Measurements from ENCODE around the gene MMP24. TPM values are rescaled to one million over a fixed set of nuclear protein-coding genes. Genes with fewer than 3 reads are reported as not detected.

The MMP24 gene
- total and polyA plus RNA-seq, 2 experiments from 2014 or later, result 2.0 to 27.3 TPM

- H3K27me3 Mint-ChIP-seq (ENCODE audit: insufficient read depth, low read depth, poor library complexity), result no peaks in the 10 kb centered on the region
- DNase-seq (ENCODE audit: low spot score), result peak; percentile 94
- Histone ChIP-seq H3K4me1 (ENCODE audit: insufficient read depth) (no peaks in the 10 kb centered on the region), H2AFZ (no peak overlapping the region), H3K9me2 (ENCODE audit: insufficient read depth) (no peaks in the 10 kb centered on the region), H3K4me2 (no peak overlapping the region), H3K27me3 (ENCODE audit: insufficient read depth) (no peaks in the 10 kb centered on the region), H3K27ac (ENCODE audit: low read depth) (no peak overlapping the region), H3K79me2 (replicated peaks; ENCODE audit: insufficient read depth) (no peaks in the 10 kb centered on the region), H3K36me3 (ENCODE audit: insufficient read depth) (no peaks in the 10 kb centered on the region), H3F3A (replicated peaks; ENCODE audit: low read depth) (no peaks in the 10 kb centered on the region), H3K4me3 (no peak overlapping the region), H4K20me1 (replicated peaks; ENCODE audit: insufficient read depth) (no peaks in the 10 kb centered on the region)
- H3K4me1 Mint-ChIP-seq, result no peaks in the 10 kb centered on the region
- H3K4me3 Mint-ChIP-seq, result no peak overlapping the region
- ATAC-seq, result peak; percentile 98
- no peak overlapping the region for H3K27ac Mint-ChIP-seq
- no peaks in the 10 kb centered on the region for H3K9me3 Mint-ChIP-seq
- H3K36me3 Mint-ChIP-seq (ENCODE audit: low read depth), result no peaks in the 10 kb centered on the region
- TF ChIP-seq STAT1 (IDR thresholded peaks at IDR 0.05; ENCODE audit: unreplicated experiment) (no peak), CTCF (conservative IDR thresholded peaks at IDR 0.05; ENCODE audit: low read depth in 2 of 2) (peak; percentile 93 to 94)
Observed at GRCh38 chr20:35207950-35208611, 18.4 kb upstream of the MMP24 start.

GRCh38 chr20:35215066-35215956 lies 11.2 kb upstream of the MMP24 start:
- H3K36me3 Mint-ChIP-seq (ENCODE audit: low read depth), result no peaks in the 10 kb centered on the region
- no peaks in the 10 kb centered on the region for H3K4me1 Mint-ChIP-seq
- Histone ChIP-seq H3K4me3 (no peak overlapping the region), H3F3A (replicated peaks; ENCODE audit: low read depth) (no peaks in the 10 kb centered on the region), H3K9me2 (ENCODE audit: insufficient read depth) (no peaks in the 10 kb centered on the region), H3K79me2 (replicated peaks; ENCODE audit: insufficient read depth) (no peaks in the 10 kb centered on the region), H2AFZ (peak overlapping the region; percentile 72; the same call in 1 of the 2 replicates), H3K4me1 (ENCODE audit: insufficient read depth) (no peaks in the 10 kb centered on the region), H3K27ac (ENCODE audit: low read depth) (0 out of 2 replicates have a peak overlapping the region, but pooled peaks have one; percentile 14), H3K4me2 (no peak overlapping the region), H3K27me3 (ENCODE audit: insufficient read depth) (no peaks in the 10 kb centered on the region), H3K36me3 (ENCODE audit: insufficient read depth) (no peaks in the 10 kb centered on the region), H4K20me1 (replicated peaks; ENCODE audit: insufficient read depth) (no peaks in the 10 kb centered on the region)
- DNase-seq (ENCODE audit: low spot score) (no peak), ATAC-seq (no peak)
- peaks cover 10% of the 10 kb centered on the region for H3K27me3 Mint-ChIP-seq (ENCODE audit: insufficient read depth, low read depth, poor library complexity)
- H3K27ac Mint-ChIP-seq, result no peak overlapping the region
- no peaks in the 10 kb centered on the region; the same call in 2 of the 3 replicates for H3K9me3 Mint-ChIP-seq
- TF ChIP-seq POLR2AphosphoS5 (IDR thresholded peaks at IDR 0.05; ENCODE audit: low read depth), result no peak
- H3K4me3 Mint-ChIP-seq, result no peak overlapping the region

- Histone ChIP-seq H3K27me3 (ENCODE audit: insufficient read depth) (no peaks in the 10 kb centered on the region), H3K36me3 (ENCODE audit: insufficient read depth) (no peaks in the 10 kb centered on the region), H3K4me1 (ENCODE audit: insufficient read depth) (peaks cover 8% of the 10 kb centered on the region), H3K4me2 (no peak overlapping the region), H3K27ac (ENCODE audit: low read depth) (no peak overlapping the region), H4K20me1 (replicated peaks; ENCODE audit: insufficient read depth) (no peaks in the 10 kb centered on the region), H3K4me3 (no peak overlapping the region), H3K79me2 (replicated peaks; ENCODE audit: insufficient read depth) (no peaks in the 10 kb centered on the region), H3K9me2 (ENCODE audit: insufficient read depth) (no peaks in the 10 kb centered on the region), H2AFZ (0 out of 2 replicates have a peak overlapping the region, but pooled peaks have one; percentile 78), H3F3A (replicated peaks; ENCODE audit: low read depth) (no peaks in the 10 kb centered on the region)
- Mint-ChIP-seq H3K9me3 (no peaks in the 10 kb centered on the region; the same call in 2 of the 3 replicates), H3K36me3 (ENCODE audit: low read depth) (no peaks in the 10 kb centered on the region), H3K4me1 (peaks cover 4% of the 10 kb centered on the region), H3K27ac (no peak overlapping the region), H3K27me3 (ENCODE audit: insufficient read depth, low read depth, poor library complexity) (peaks cover 10% of the 10 kb centered on the region), H3K4me3 (no peak overlapping the region)
- DNase-seq (ENCODE audit: low spot score) (no peak), ATAC-seq (no peak)
- TF ChIP-seq REST (IDR thresholded peaks at IDR 0.05; ENCODE audit: unreplicated experiment) (no peak), ZNF331 (CRISPR knock-in tag; IDR thresholded peaks at IDR 0.05; ENCODE audit: low read depth) (no peak), CTCF (conservative IDR thresholded peaks at IDR 0.05; ENCODE audit: low read depth in 2 of 2) (no peak)
Observed at GRCh38 chr20:35216541-35216940, 9.9 kb upstream of the MMP24 start.

Data from GM23338 (cell line).